HL-60 (cell line): ENCODE data around the gene SEC24D.

Experiments used
- DNase-seq, 2 experiments: peaks; one replicate each; pipeline ENCODE4 v3.0.0-alpha.2; 2010 to 2020; ENCODE audit warnings: low read depth in 1 of 2, low spot score in 1 of 2
- H3K27ac ChIP-seq: fragments of 250-450 bp; sonication (Bioruptor Pico); replicated peaks from 2 replicates; pipeline ENCODE4 v1.5.1; 2020; ENCODE audit warnings: mild to moderate bottlenecking, moderate library complexity
- H3K27me3 ChIP-seq: fragments of 250-450 bp; sonication (Bioruptor Pico); 2 replicates; pipeline ENCODE4 v1.5.1; 2021; ENCODE audit warnings: mild to moderate bottlenecking, moderate library complexity; ENCODE audit not compliant: insufficient read depth, poor library complexity, severe bottlenecking
- H3K4me3 ChIP-seq: replicated peaks from 2 replicates; pipeline ENCODE4 v1.5.1; 2011; ENCODE audit warnings: mild to moderate bottlenecking, control low read depth, low read length; ENCODE audit not compliant: insufficient read depth
- GABPA ChIP-seq: IDR thresholded peaks from 2 replicates; pipeline ENCODE4 v1.6.1; 2012; ENCODE audit warnings: low read depth
- POLR2AphosphoS5 ChIP-seq: IDR thresholded peaks from 2 replicates; pipeline ENCODE4 v1.6.1; 2012; ENCODE audit warnings: low read depth
- SPI1 ChIP-seq: IDR thresholded peaks from 2 replicates; pipeline ENCODE4 v1.6.1; 2012; ENCODE audit warnings: low read depth, mild to moderate bottlenecking, borderline replicate concordance
- TF ChIP-seq, protein P1 (sequence below): IDR thresholded peaks from one replicate; pipeline ENCODE4 v1.5.1; 2011; ENCODE audit warnings: low read length, control low read depth, inconsistent platforms; ENCODE audit not compliant: insufficient read depth
- TF ChIP-seq, protein P2 (sequence below): IDR thresholded peaks from 2 replicates; pipeline ENCODE4 v1.6.1; 2012; ENCODE audit warnings: low read depth; ENCODE audit not compliant: insufficient replicate concordance

SEC24D gene

DNA sequence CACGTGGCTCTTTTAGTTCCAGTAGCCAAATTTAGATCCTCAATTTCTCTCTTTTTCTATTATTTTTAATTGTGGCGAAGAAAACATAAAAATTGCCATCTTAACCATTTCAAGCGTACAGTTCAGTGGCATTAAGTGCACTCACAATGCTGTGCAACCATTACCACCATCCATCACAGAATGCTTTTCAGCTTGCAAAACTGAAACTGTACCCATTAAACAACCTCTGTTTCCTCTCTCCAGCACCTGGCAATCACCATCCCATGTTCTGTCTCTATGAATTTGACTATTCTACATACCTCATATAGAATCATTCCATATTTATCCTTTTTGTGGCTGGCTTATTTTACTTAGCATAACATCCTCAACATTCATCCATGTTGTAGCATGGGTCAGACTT lies 75.8 kb downstream of the SEC24D start:
- no peak overlapping the region for H3K27ac ChIP-seq
- no peaks in the 10 kb centered on the region for H3K27me3 ChIP-seq
- no peak for DNase-seq
- H3K4me3 ChIP-seq, result no peak overlapping the region
- TF ChIP-seq SPI1 (no peak), GABPA (no peak), POLR2AphosphoS5 (no peak)
- TF ChIP-seq, protein P1, sequence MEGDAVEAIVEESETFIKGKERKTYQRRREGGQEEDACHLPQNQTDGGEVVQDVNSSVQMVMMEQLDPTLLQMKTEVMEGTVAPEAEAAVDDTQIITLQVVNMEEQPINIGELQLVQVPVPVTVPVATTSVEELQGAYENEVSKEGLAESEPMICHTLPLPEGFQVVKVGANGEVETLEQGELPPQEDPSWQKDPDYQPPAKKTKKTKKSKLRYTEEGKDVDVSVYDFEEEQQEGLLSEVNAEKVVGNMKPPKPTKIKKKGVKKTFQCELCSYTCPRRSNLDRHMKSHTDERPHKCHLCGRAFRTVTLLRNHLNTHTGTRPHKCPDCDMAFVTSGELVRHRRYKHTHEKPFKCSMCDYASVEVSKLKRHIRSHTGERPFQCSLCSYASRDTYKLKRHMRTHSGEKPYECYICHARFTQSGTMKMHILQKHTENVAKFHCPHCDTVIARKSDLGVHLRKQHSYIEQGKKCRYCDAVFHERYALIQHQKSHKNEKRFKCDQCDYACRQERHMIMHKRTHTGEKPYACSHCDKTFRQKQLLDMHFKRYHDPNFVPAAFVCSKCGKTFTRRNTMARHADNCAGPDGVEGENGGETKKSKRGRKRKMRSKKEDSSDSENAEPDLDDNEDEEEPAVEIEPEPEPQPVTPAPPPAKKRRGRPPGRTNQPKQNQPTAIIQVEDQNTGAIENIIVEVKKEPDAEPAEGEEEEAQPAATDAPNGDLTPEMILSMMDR, result no peak
- TF ChIP-seq, protein P2, sequence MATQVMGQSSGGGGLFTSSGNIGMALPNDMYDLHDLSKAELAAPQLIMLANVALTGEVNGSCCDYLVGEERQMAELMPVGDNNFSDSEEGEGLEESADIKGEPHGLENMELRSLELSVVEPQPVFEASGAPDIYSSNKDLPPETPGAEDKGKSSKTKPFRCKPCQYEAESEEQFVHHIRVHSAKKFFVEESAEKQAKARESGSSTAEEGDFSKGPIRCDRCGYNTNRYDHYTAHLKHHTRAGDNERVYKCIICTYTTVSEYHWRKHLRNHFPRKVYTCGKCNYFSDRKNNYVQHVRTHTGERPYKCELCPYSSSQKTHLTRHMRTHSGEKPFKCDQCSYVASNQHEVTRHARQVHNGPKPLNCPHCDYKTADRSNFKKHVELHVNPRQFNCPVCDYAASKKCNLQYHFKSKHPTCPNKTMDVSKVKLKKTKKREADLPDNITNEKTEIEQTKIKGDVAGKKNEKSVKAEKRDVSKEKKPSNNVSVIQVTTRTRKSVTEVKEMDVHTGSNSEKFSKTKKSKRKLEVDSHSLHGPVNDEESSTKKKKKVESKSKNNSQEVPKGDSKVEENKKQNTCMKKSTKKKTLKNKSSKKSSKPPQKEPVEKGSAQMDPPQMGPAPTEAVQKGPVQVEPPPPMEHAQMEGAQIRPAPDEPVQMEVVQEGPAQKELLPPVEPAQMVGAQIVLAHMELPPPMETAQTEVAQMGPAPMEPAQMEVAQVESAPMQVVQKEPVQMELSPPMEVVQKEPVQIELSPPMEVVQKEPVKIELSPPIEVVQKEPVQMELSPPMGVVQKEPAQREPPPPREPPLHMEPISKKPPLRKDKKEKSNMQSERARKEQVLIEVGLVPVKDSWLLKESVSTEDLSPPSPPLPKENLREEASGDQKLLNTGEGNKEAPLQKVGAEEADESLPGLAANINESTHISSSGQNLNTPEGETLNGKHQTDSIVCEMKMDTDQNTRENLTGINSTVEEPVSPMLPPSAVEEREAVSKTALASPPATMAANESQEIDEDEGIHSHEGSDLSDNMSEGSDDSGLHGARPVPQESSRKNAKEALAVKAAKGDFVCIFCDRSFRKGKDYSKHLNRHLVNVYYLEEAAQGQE, result no peak

GRCh38 chr4:118759481-118759880 lies 76.4 kb downstream of the SEC24D start:
- Histone ChIP-seq H3K27me3 (no peaks in the 10 kb centered on the region), H3K27ac (no peak overlapping the region), H3K4me3 (no peak overlapping the region)
- TF ChIP-seq, protein P1, result no peak
- TF ChIP-seq, protein P2, result no peak
- TF ChIP-seq POLR2AphosphoS5, result no peak
- no peak for TF ChIP-seq GABPA
- TF ChIP-seq SPI1, result no peak
- DNase-seq, result no peak

DNA sequence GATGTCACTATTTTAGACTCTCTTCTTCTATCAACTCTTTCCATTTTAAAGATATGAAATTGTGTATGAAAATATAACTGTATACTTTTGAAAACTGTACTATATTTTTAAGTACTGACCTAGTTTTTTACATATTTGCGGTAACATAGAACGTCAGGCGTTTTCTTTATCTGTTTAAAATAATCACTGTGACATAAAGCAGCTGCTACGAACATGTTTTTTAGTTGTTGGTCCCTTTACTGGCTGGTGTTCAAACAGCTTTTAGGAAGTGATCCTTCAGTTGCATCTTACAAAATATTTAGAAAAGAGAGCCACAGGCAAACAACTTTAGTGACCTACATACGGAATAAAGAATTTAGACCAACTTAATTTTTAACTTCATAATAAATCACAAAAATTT lies 77.6 kb downstream of the SEC24D start:
- Histone ChIP-seq H3K27me3 (no peaks in the 10 kb centered on the region), H3K27ac (no peak overlapping the region), H3K4me3 (no peak overlapping the region)
- no peak for DNase-seq
- TF ChIP-seq GABPA, result no peak

DNA sequence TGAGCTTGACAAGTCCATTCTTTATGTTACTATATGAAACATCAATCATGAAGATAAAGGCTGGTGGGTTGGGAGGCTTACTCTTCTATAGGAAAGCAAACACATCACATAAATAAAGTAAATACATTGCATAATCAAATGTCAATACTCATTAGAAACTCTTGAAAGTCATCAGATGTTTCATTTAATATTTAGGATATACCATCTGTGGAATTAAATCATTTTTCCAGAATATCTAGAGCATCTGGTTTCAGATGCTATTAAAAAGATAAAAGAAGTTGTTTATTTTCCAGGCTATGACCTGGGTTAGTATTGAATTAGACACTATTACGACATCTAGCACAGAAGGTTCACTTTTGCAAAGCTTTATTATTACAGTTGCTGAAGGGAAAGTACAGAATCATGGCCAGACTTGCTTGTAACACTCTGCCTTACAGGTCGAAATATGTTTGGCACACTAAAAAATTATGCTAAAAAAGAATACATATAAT lies 78.1 kb downstream of the SEC24D start:
- DNase-seq, result no peak
- Histone ChIP-seq H3K4me3 (no peak overlapping the region), H3K27me3 (no peaks in the 10 kb centered on the region), H3K27ac (no peak overlapping the region)
- TF ChIP-seq SPI1 (no peak), GABPA (no peak), POLR2AphosphoS5 (no peak)
- TF ChIP-seq, protein P2, result no peak
- TF ChIP-seq, protein P1, result no peak
